Bronchial epithelial cell (primary cell): ENCODE data around the gene APOL5. TPM values are rescaled to one million over a fixed set of nuclear protein-coding genes. Genes with fewer than 3 reads are reported as not detected.

Experiments used
- DNase-seq: peaks from one replicate; pipeline ENCODE4 v3.0.0-alpha.2; 2010; ENCODE audit warnings: low read depth
- FAIRE-seq: peaks from 2 replicates; lab custom pipeline; 2011; peaks lifted over from hg19 to GRCh38; lab: Jason Lieb, UNC
- H3K27me3 ChIP-seq: 2 replicates; pipeline ENCODE4 v1.5.1; 2011; ENCODE audit warnings: low read length; ENCODE audit not compliant: control insufficient read depth, insufficient read depth
- H3K36me3 ChIP-seq: 2 replicates; pipeline ENCODE4 v1.5.1; 2011; ENCODE audit warnings: low read length; ENCODE audit not compliant: control insufficient read depth, insufficient read depth
- H3K4me3 ChIP-seq: 2 replicates; pipeline ENCODE4 v1.5.1; 2011; ENCODE audit warnings: mild to moderate bottlenecking, low read depth, low read length, control low read depth
- CTCF ChIP-seq: IDR thresholded peaks from 2 replicates; pipeline ENCODE4 v1.5.1; 2011; ENCODE audit warnings: mild to moderate bottlenecking, moderate library complexity, low read length, control low read depth, inconsistent platforms; ENCODE audit not compliant: insufficient read depth, severe bottlenecking
- total RNA-seq: library from RNA; depleted of rRNA; stranded (reverse); fragments of >200 nt; gene quantifications from 2 replicates; pipeline ENCODE4 v1.2.1, GENCODE V29; 2014

APOL5 gene
- total RNA-seq, 1 donor from 2014 or later, result not detected

- Histone ChIP-seq H3K27me3 (no peaks in the 10 kb centered on the region), H3K36me3 (peaks cover 15% of the 10 kb centered on the region), H3K4me3 (no peak overlapping the region)
- DNase-seq (no peak), FAIRE-seq (no peak)
- TF ChIP-seq CTCF, result no peak
Observed at GRCh38 chr22:35746248-35746647, 28.6 kb downstream of the APOL5 start.

- H3K36me3 ChIP-seq, result peaks cover 17% of the 10 kb centered on the region
- H3K27me3 ChIP-seq, result no peaks in the 10 kb centered on the region
- no peak overlapping the region for H3K4me3 ChIP-seq
- DNase-seq, result no peak
- no peak for FAIRE-seq
- no peak for TF ChIP-seq CTCF
Observed at GRCh38 chr22:35746946-35747703, 29.5 kb downstream of the APOL5 start.

GRCh38 chr22:35749808-35750207 is 32.1 kb downstream of the APOL5 start:
- FAIRE-seq (no peak), DNase-seq (no peak)
- no peak for TF ChIP-seq CTCF
- Histone ChIP-seq H3K4me3 (no peak overlapping the region), H3K27me3 (no peaks in the 10 kb centered on the region), H3K36me3 (peaks cover 12% of the 10 kb centered on the region)

- TF ChIP-seq CTCF, result no peak
- Histone ChIP-seq H3K4me3 (no peak overlapping the region), H3K27me3 (no peaks in the 10 kb centered on the region), H3K36me3 (peaks cover 2% of the 10 kb centered on the region)
- FAIRE-seq (no peak), DNase-seq (no peak)
Observed at GRCh38 chr22:35752006-35752862, 34.6 kb downstream of the APOL5 start.

- no peak for TF ChIP-seq CTCF
- FAIRE-seq (no peak), DNase-seq (no peak)
- H3K27me3 ChIP-seq, result no peaks in the 10 kb centered on the region
- H3K36me3 ChIP-seq, result peaks cover 2% of the 10 kb centered on the region
- no peak overlapping the region for H3K4me3 ChIP-seq
Observed at GRCh38 chr22:35752863-35753189, 35.2 kb downstream of the APOL5 start.
